WERI-Rb-1 (cell line): ENCODE results near the gene TTC34.

ENCODE experiments used
- DNase-seq: peaks from one replicate; pipeline ENCODE4 v3.0.0-alpha.2; 2020
- H3K27ac ChIP-seq: fragments of 250-450 bp; sonication (Bioruptor Pico); 2 replicates; pipeline ENCODE4 v1.5.1; 2020; ENCODE audit warnings: mild to moderate bottlenecking, moderate library complexity
- H3K27me3 ChIP-seq: fragments of 250-450 bp; sonication (Bioruptor Pico); 2 replicates; pipeline ENCODE4 v1.5.1; 2021; ENCODE audit warnings: mild to moderate bottlenecking, low read depth, moderate library complexity; ENCODE audit not compliant: insufficient read depth, severe bottlenecking
- H3K36me3 ChIP-seq: fragments of 250-450 bp; sonication (Bioruptor Pico); 2 replicates; pipeline ENCODE4 v1.5.1; 2020; ENCODE audit warnings: mild to moderate bottlenecking, moderate library complexity
- H3K4me3 ChIP-seq: 2 replicates; pipeline ENCODE4 v1.5.1; 2011; ENCODE audit warnings: low read depth, mild to moderate bottlenecking, control low read depth, low read length
- H3K9me3 ChIP-seq: fragments of 250-450 bp; sonication (Bioruptor Pico); 2 replicates; pipeline ENCODE4 v1.5.1; 2021; ENCODE audit warnings: mild to moderate bottlenecking, moderate library complexity; ENCODE audit not compliant: severe bottlenecking
- TF ChIP-seq, protein P1 (sequence below): IDR thresholded peaks from 2 replicates; pipeline ENCODE4 v1.5.1; 2011; ENCODE audit warnings: low read depth, mild to moderate bottlenecking, control low read depth, inconsistent platforms, low read length

TTC34 gene

DNA sequence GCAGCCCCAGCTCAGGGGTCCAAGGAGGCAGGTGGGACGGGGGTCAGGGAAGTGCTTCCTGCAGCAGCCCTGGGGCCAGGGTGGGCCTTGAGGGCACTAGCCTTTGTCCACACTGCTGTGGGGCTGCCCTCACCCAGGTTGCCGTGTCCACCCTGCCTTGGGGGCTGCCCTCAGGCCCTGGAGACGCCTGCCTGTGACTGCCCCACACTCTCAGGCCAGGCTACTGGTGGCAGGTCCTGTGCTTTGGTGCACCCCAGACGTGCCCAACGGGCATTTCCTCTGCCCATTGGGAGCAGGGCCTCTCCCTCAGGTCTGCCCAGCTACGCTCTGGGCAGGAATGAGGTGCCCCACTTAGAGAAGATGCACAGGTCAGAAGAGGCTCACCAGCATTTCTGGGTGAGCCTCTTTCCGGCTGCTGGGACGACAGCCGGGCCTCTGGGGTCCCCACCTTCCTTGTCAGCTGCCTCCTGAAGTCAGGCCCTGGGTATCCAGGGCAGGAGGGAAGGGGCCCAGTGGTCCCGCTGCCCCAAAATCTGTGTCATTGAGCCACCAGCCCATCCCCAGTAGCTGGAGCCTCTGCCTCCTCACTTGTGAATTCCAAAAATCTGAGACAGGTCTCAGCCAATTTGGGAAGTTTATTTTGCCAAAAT lies 166.0 kb downstream of the TTC34 start:
- Histone ChIP-seq H3K27ac (no peak overlapping the region), H3K9me3 (peaks cover 19% of the 10 kb centered on the region), H3K4me3 (no peak overlapping the region), H3K36me3 (no peaks in the 10 kb centered on the region), H3K27me3 (peaks cover 81% of the 10 kb centered on the region)
- TF ChIP-seq, protein P1, sequence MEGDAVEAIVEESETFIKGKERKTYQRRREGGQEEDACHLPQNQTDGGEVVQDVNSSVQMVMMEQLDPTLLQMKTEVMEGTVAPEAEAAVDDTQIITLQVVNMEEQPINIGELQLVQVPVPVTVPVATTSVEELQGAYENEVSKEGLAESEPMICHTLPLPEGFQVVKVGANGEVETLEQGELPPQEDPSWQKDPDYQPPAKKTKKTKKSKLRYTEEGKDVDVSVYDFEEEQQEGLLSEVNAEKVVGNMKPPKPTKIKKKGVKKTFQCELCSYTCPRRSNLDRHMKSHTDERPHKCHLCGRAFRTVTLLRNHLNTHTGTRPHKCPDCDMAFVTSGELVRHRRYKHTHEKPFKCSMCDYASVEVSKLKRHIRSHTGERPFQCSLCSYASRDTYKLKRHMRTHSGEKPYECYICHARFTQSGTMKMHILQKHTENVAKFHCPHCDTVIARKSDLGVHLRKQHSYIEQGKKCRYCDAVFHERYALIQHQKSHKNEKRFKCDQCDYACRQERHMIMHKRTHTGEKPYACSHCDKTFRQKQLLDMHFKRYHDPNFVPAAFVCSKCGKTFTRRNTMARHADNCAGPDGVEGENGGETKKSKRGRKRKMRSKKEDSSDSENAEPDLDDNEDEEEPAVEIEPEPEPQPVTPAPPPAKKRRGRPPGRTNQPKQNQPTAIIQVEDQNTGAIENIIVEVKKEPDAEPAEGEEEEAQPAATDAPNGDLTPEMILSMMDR = no peak
- no peak for DNase-seq

DNA sequence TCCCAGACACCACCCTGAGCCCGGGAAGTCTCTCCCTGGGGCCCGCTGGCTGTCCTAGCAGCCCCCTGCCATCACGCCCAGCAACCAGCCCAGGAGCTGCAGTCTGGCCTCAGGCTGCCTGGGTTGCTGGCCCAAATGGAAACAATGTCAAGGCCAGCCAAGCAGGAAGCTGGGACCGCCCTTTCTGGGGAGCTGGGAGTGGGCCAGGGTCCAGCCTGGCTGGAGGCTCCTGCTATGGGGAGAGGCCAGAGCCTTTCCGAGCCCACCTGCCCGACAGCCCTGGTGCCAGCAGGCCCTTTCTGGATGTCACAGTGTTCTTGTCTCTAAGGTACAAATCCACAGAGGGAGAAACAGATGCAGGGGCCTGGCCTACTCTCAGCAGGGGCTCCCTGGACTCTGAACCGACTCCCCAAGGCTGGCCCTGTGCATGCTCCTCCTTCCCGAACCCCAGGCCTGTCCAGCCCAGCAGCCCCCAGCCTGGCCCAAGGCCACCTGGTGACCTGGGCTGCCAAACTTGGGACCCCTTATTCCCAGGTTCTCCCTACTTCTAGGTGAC lies 167.5 kb downstream of the TTC34 start:
- Histone ChIP-seq H3K27ac (no peak overlapping the region), H3K27me3 (peaks cover 89% of the 10 kb centered on the region), H3K9me3 (peaks cover 26% of the 10 kb centered on the region), H3K36me3 (no peaks in the 10 kb centered on the region), H3K4me3 (no peak overlapping the region)
- TF ChIP-seq, protein P1 = no peak
- DNase-seq = no peak

DNA sequence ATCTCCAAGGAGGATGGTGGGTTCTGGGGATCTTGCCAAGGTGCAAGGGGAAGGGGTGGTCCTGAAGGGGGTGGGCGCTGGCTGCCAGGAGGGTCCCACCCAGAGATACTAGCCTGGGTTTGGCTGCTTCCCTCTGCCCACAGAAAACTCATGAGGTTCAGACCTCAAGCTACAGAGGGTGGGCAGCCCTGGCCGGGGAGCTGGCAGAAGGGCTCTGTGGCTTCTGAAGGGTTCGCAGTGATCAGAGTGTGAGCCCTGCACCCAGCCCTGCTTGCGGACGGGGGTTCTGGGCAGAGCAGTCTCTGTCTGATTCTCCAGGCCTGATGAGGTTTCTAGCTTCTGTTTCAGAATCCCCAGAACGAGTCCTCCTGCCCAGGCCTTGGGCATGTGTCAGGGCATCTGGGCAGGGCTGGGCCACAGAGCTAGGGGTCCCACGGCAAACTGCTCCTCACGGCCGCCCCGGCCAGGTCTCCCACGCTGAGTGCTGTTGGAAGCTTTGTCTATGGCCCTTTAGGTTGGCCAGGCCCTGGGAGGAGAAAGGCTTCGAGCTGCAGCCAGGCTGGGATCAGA lies 168.0 kb downstream of the TTC34 start:
- H3K9me3 ChIP-seq = peaks cover 26% of the 10 kb centered on the region
- H3K4me3 ChIP-seq = no peak overlapping the region
- H3K27me3 ChIP-seq = peaks cover 85% of the 10 kb centered on the region
- no peak overlapping the region for H3K27ac ChIP-seq
- no peaks in the 10 kb centered on the region for H3K36me3 ChIP-seq
- TF ChIP-seq, protein P1 = no peak
- DNase-seq = no peak

DNA sequence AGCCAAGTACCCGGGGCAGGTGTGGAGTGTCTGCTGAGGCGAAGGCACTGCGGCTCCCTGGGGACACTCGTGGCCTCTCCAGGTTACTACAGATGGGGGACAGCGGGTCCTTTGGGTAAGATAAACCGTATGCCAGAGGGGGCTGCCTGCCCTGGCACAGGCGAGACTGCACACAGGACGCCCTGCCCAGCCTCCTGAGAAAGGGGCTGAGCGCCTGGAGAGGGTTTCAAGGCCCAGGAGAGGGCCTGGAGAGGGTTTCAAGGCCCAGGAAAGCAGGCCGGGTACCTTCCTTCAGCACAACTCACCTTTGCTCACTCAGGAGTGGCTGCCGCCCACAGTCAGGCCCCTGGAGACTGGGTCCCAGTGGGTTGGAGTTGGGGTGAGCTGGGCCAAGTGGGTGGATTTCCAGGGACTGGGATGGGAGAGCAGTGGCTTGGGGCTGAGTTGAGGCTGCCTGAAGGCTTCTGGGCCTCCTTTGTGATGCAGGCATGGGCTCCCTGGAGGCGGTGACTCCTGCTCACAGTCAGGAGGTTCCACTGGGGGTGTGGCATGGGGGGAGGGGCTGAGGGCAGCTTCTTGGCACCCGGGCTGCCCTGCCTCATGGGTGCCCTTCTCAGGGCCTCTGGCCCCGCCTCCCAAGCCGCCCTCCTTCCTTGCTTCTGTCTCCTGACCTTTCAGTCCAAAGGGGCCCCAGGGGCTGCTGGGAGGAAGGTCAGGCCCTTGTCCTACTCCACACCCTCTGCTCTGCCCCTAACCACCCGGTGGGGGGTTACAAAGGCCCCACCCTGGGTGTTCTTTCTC lies 168.7 kb downstream of the TTC34 start, which contains the start of gene MMEL1:
MMEL1 (minus strand) TSS at position 456 of the 801 bp plus-strand sequence. CDS start 3,532 bp downstream, outside the sequence.
- TF ChIP-seq, protein P1 = no peak
- no peak for DNase-seq
- peaks cover 84% of the 10 kb centered on the region for H3K27me3 ChIP-seq
- H3K9me3 ChIP-seq = peaks cover 26% of the 10 kb centered on the region
- H3K36me3 ChIP-seq = no peaks in the 10 kb centered on the region
- no peak within 1 kb of the TSS for H3K4me3 ChIP-seq
- no peak within 1 kb of the TSS for H3K27ac ChIP-seq

DNA sequence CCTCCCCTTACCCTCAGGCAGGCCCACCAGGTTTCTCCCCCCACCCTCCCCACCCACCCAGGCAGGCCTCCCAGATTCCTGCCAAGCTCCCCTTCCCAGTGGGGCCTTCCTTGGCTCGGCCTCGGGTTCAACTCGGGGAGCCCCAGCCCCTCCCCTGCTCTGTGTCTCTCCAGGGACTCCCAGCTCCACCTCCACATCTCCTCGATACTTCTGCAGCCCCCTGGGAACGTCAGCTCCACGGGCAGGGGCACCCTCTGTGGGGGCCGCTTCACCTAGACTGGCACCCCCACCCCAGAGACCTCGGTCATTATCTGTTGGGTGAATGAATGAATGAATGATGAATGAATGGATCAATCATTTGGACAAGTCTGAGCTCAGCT lies 169.5 kb downstream of the TTC34 start:
- TF ChIP-seq, protein P1 = no peak
- Histone ChIP-seq H3K36me3 (no peaks in the 10 kb centered on the region), H3K27ac (no peak overlapping the region), H3K27me3 (peaks cover 84% of the 10 kb centered on the region), H3K9me3 (peaks cover 20% of the 10 kb centered on the region), H3K4me3 (no peak overlapping the region)
- no peak for DNase-seq
